Activated naive CD4-positive, alpha-beta T cell treated with anti-CD3 and anti-CD28 coated beads for 36 hours (primary cell): ENCODE results near the gene ASIC5. TPM values are rescaled to one million over a fixed set of nuclear protein-coding genes. Genes with fewer than 3 reads are reported as not detected.

Source experiments
- CTCF ChIA-PET: fragments of 350-600 bp; sonication (Branson Sonifier 250); formaldehyde crosslinking; loops from one replicate; lab custom pipeline; 2021; ENCODE audit warnings: antibody characterized with exemption; lab: Charles Lee
- DNase-seq: peaks from one replicate; pipeline ENCODE4 v3.0.0-alpha.2; 2020
- H3K27ac Mint-ChIP-seq: one replicate; pipeline ENCODE4 v1.8.0; 2021; ENCODE audit warnings: mild to moderate bottlenecking, mixed read lengths
- H3K27me3 Mint-ChIP-seq: one replicate; pipeline ENCODE4 v1.8.0; 2021; ENCODE audit warnings: low read depth, mixed read lengths
- H3K36me3 Mint-ChIP-seq: one replicate; pipeline ENCODE4 v1.8.0; 2021; ENCODE audit warnings: low read depth, mixed read lengths
- H3K4me1 Mint-ChIP-seq: one replicate; pipeline ENCODE4 v1.8.0; 2021; ENCODE audit warnings: low read depth, mixed read lengths
- H3K4me3 Mint-ChIP-seq: one replicate; pipeline ENCODE4 v1.8.0; 2021; ENCODE audit warnings: mild to moderate bottlenecking, moderate library complexity, mixed read lengths
- H3K9me3 Mint-ChIP-seq: one replicate; pipeline ENCODE4 v1.8.0; 2021; ENCODE audit warnings: mixed read lengths
- intact Hi-C: fragments of 100-400 bp; cut with micrococcal nuclease; formaldehyde crosslinking; loops from one replicate; pipeline ENCODE4 v1.15.1; 2023
- total RNA-seq, 2 experiments: library from RNA; stranded (reverse); gene quantifications; one replicate each; pipeline ENCODE4 v1.2.3, GENCODE V29; 2021

Gene ASIC5
- total RNA-seq, 2 experiments from 2014 or later, result not detected

DNA sequence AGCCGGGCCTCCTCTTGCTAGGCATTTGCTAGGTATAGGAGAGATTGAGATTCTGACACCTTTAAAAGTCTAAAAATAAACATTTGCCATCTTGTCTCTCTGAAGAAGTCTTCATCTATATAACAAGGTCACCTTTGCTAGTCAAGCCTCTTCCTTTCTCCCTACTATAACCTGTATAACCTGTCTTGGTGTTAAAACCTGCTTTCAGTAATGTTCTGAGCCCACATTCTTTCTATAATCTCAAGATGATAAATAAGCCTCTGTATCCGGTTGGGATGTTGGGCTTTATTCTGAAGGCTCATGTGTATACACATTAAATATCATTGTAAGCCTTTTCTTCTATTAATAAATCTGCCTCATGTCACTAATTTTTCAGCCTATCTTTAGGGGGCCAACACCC is 10.2 kb downstream of the ASIC5 start:
- no peak for DNase-seq
- H3K4me3 Mint-ChIP-seq, result no peak overlapping the region

DNA sequence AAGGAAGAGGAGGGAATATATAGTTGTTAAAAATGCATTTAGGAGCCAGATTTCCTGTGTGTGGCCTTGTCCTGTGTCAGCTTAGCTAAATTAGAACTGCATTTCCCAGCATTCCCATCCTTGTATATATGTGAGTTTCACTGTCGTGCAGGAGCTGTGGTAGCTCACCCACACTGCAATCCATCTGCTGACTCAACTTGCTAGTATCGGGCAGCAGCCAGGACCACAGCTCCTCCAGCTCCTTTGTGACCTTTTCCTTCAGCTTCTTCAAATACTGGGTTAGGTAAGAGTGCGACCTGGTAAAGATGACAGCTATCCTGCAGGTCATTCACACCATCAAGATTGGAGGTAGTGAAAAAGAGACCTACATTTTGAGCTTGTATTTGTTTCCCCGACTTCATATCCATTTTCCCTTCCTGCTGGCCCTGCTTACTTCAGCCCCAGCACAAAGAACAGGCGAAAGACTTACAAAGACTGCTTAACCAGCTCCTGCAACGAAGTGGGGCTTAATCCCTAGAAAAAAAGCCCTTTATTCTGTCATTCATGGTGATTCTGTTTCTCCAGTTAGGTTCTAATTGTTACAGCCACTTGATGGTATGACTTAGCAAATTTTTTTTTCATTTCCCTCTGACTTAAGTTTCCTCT is 11.4 kb downstream of the ASIC5 start:
- Mint-ChIP-seq H3K36me3 (no peaks in the 10 kb centered on the region), H3K27me3 (peaks cover 10% of the 10 kb centered on the region), H3K9me3 (peaks cover 2% of the 10 kb centered on the region), H3K4me3 (no peak overlapping the region), H3K4me1 (no peaks in the 10 kb centered on the region), H3K27ac (no peak overlapping the region)
- CTCF ChIA-PET, result interaction anchor here (1.2 kb wide), 1 partner anchor 11 kb away, joined by 3 read pairs; the partner anchor contains the start of gene ASIC5
- no peak for DNase-seq
- intact Hi-C loops, result no loop called here

More for the DNA sequence above, 10.2 kb downstream of the ASIC5 start:
- Mint-ChIP-seq H3K36me3 (no peaks in the 10 kb centered on the region), H3K27me3 (peaks cover 7% of the 10 kb centered on the region), H3K9me3 (no peaks in the 10 kb centered on the region), H3K27ac (no peak overlapping the region), H3K4me1 (no peaks in the 10 kb centered on the region)
- CTCF ChIA-PET, result no interaction called here
- intact Hi-C loops, result no loop called here

DNA sequence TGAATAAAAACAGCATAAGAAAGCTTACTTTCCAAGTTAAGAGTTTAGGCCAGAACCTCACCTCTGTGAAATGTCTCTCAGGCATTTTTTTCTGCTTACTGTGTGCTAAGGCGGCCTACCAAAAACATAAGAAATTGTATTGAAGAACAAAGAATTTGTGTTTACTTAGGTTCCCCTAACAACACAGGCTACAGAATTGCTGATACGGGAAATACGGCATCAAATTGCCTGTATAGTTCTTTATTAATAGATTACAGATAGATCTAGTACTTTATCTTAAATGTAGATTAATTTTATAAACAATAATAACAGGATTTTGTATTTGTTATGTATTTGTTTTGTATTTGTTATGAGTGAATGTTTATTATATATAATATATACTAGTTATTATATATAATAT is 12.9 kb downstream of the ASIC5 start:
- Mint-ChIP-seq H3K27ac (no peak overlapping the region), H3K27me3 (peaks cover 10% of the 10 kb centered on the region), H3K36me3 (no peaks in the 10 kb centered on the region), H3K4me3 (no peak overlapping the region), H3K9me3 (peaks cover 5% of the 10 kb centered on the region), H3K4me1 (no peaks in the 10 kb centered on the region)
- CTCF ChIA-PET, result no interaction called here
- intact Hi-C loops, result no loop called here
- DNase-seq, result no peak

DNA sequence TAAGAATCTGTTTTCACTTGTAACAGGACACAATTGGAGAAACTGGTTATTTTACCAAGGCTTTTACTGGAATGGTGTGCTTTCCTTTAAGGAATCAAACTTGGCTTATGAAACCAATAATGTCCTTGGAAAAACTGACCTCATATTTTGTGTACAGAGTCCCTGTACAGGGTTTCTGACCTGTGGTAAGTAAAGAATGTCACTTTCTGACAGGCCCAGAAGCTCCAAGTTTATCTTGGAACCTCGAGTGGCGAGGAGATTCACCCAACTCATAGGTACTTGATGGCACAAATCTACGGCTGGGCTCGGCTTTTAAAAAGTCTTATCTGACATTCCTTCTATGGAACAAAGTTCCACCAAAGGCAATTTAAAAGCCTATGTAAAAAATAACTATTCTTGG is 17.0 kb downstream of the ASIC5 start:
- Mint-ChIP-seq H3K4me3 (no peak overlapping the region), H3K4me1 (no peaks in the 10 kb centered on the region), H3K9me3 (peaks cover 6% of the 10 kb centered on the region), H3K27ac (no peak overlapping the region), H3K36me3 (no peaks in the 10 kb centered on the region), H3K27me3 (peaks cover 6% of the 10 kb centered on the region)
- DNase-seq, result no peak
- intact Hi-C loops, result no loop called here
- CTCF ChIA-PET, result no interaction called here

DNA sequence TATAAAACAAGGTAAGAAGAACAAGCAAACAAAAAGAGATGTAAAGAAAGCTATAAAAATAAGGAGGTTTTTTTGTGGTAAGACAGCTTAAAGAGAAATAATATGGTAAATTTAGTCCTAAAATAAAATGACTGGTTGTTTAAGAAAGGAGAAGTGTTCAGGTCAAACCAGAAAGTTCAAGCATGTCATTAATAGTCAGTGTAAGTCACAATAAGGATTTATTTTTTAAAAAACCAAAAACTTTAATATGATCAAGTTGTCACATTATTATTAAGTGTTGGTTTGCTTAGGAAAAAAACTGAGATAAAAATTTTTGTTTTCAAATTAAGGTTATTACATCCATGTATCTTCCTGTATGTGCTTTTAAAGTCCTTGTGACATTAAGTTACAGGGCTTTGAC is 19.1 kb downstream of the ASIC5 start:
- Mint-ChIP-seq H3K4me3 (no peak overlapping the region), H3K27ac (no peak overlapping the region), H3K9me3 (peaks cover 6% of the 10 kb centered on the region), H3K4me1 (no peaks in the 10 kb centered on the region), H3K27me3 (peaks cover 3% of the 10 kb centered on the region), H3K36me3 (no peaks in the 10 kb centered on the region)
- DNase-seq, result no peak
- CTCF ChIA-PET, result no interaction called here
- intact Hi-C loops, result no loop called here

DNA sequence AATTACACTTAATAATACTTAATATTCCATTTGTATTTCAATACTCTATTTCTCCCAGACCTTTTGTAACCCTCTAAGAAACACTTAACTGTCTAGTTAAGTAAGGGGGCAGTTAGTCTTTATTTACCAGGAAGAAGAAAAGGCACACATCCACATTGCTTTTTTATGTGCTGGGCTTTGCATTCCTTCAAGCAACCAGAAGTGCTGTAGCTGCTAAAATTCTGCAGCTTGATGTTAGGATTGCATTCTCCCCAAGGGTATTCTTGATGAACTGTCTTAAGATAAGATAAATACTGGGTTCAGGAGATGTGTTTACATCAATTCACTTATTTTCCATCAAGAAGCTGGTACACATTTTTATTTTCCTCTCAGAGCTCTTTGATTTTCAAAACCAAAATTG is 24.0 kb downstream of the ASIC5 start:
- intact Hi-C loops, result no loop called here
- CTCF ChIA-PET, result no interaction called here
- H3K27me3 Mint-ChIP-seq, result peaks cover 10% of the 10 kb centered on the region
- no peak overlapping the region for H3K4me3 Mint-ChIP-seq
- no peak for DNase-seq
- H3K4me1 Mint-ChIP-seq, result no peaks in the 10 kb centered on the region
- H3K27ac Mint-ChIP-seq, result no peak overlapping the region
- H3K9me3 Mint-ChIP-seq, result no peaks in the 10 kb centered on the region
- no peaks in the 10 kb centered on the region for H3K36me3 Mint-ChIP-seq

DNA sequence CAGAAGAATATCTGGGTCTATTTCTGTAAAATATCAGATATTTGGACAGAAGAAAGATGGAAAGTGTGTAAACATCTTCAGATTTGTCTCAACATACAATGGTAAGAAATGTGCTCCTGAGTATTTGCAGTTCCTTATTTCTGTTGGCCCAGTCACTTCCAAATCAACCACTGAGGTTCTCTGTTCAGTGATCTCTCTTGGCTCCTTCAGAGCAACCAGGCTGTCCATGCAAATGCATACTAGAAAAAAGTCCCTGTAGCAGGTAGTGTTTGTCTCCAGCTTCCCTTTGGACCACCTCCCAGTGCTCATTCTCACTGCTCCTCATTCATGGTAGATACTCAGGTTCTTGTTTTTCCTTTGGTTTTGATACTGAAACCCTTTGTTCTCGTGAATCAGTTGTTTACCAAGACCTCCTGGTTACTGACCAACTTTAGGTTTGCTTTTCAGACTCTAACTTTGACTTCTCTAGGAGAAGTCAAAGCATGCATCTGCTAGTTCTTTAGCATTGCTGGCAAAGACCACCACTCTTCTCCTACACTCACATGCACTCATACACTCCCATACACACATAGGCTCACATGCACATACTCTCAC is 28.8 kb downstream of the ASIC5 start:
- CTCF ChIA-PET, result no interaction called here

DNA sequence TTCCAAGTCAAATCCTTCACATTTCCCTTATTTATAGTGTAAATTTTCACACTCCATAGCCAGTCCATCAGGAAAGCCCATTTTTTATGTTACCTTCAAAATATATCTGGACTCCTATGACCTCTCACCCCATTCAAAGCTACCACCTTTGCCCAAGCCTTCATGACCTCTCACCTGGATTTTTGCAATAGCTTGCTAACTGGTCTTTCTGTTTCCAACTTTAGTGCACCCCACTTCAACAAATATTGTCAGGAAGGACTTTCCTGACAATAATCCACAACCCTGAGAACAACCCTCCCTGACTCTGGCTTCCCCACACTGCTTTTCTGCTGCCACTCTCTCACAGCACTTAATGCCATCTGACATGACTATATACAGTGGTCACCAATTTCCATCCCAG is 33.4 kb downstream of the ASIC5 start:
- CTCF ChIA-PET, result interaction anchor here (1.0 kb wide), 1 partner anchor 19 kb away, joined by 3 read pairs; no protein-coding TSS in a partner anchor
- no peak overlapping the region for H3K27ac Mint-ChIP-seq
- no peaks in the 10 kb centered on the region for H3K36me3 Mint-ChIP-seq
- peaks cover 2% of the 10 kb centered on the region for H3K27me3 Mint-ChIP-seq
- intact Hi-C loops, result no loop called here
- no peaks in the 10 kb centered on the region for H3K4me1 Mint-ChIP-seq
- no peak overlapping the region for H3K4me3 Mint-ChIP-seq
- H3K9me3 Mint-ChIP-seq, result no peaks in the 10 kb centered on the region
- no peak for DNase-seq

More for the DNA sequence above, 28.8 kb downstream of the ASIC5 start:
- Mint-ChIP-seq H3K36me3 (no peaks in the 10 kb centered on the region), H3K9me3 (no peaks in the 10 kb centered on the region), H3K4me3 (no peak overlapping the region), H3K27me3 (peaks cover 13% of the 10 kb centered on the region), H3K27ac (no peak overlapping the region), H3K4me1 (no peaks in the 10 kb centered on the region)
- DNase-seq, result no peak
- intact Hi-C loops, result no loop called here

DNA sequence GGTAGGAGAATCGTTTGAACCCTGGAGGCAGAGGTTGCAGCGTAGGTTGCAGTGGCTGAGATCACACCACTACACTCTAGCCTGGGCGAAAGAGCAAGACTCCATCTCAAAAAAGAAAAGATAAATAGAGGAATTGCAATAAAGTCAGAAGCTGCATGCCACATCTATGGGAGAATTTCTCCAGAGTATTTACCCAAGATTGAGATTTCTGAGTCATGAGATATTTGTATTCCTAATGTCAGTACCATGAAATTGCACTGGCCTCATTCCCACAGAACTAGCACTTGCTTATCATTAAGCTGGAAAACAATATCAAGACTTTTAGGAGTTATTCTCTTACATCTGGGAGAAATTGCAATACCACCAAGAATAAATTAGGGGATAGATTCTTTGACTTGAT is 37.4 kb downstream of the ASIC5 start:
- H3K4me3 Mint-ChIP-seq, result no peak overlapping the region
- intact Hi-C loops, result no loop called here
- no peaks in the 10 kb centered on the region for H3K9me3 Mint-ChIP-seq
- no peaks in the 10 kb centered on the region for H3K36me3 Mint-ChIP-seq
- CTCF ChIA-PET, result no interaction called here
- peaks cover 19% of the 10 kb centered on the region for H3K27me3 Mint-ChIP-seq
- no peak for DNase-seq
- no peaks in the 10 kb centered on the region for H3K4me1 Mint-ChIP-seq
- H3K27ac Mint-ChIP-seq, result no peak overlapping the region

DNA sequence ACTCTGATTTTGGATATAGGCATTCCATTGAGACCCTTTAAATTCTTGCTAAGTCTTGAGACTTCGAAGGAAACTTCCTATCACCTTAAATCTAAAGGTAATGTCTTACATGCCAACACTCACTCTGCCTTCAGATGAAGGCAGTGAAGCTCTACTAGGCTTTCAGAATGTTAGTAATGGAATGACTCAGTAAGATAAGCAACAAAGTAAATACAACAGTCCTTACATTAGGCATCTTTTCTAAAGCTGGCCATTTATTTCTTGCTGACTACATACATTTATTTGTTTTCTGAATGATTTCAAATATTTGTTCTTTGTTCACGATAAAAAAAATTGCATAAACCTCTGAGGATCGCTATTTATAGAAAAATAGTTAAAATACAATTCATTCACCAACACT is 43.5 kb downstream of the ASIC5 start:
- Mint-ChIP-seq H3K27ac (no peak overlapping the region), H3K36me3 (no peaks in the 10 kb centered on the region), H3K4me1 (no peaks in the 10 kb centered on the region), H3K9me3 (no peaks in the 10 kb centered on the region), H3K27me3 (peaks cover 42% of the 10 kb centered on the region), H3K4me3 (no peak overlapping the region)
- CTCF ChIA-PET, result no interaction called here
- DNase-seq, result no peak
- intact Hi-C loops, result no loop called here

DNA sequence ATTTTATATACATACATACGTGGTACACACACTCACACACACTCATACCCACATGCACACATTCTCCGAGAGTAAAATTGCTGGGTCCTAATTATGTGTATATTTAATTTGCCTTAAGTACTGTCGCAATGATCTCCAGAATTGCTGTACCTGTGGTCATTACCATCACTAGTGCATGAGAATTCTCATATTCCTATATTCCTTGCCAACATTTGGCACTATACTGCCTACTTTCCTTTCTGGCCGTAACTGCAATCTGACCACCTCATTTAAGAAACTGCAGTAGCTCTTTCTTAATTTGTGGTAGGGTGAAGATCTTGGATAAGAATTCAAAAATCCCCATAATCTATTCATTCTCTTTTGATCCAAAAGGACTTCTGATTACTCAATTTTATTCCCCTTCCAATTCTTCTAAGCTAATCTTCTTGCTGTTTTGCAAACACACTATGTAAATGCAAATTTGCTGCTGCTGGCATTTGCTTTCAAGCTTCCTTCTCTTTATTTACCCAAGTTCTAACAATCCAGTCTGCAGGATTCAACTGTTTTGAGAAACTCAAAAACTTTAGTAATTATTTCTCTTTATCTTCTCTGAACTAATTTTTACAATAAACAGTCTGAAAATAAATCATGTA is 45.1 kb downstream of the ASIC5 start:
- no peak for DNase-seq
- Mint-ChIP-seq H3K9me3 (no peaks in the 10 kb centered on the region), H3K4me1 (no peaks in the 10 kb centered on the region), H3K27ac (no peak overlapping the region), H3K36me3 (no peaks in the 10 kb centered on the region), H3K4me3 (no peak overlapping the region), H3K27me3 (peaks cover 33% of the 10 kb centered on the region)
- CTCF ChIA-PET, result no interaction called here
- intact Hi-C loops, result no loop called here

DNA sequence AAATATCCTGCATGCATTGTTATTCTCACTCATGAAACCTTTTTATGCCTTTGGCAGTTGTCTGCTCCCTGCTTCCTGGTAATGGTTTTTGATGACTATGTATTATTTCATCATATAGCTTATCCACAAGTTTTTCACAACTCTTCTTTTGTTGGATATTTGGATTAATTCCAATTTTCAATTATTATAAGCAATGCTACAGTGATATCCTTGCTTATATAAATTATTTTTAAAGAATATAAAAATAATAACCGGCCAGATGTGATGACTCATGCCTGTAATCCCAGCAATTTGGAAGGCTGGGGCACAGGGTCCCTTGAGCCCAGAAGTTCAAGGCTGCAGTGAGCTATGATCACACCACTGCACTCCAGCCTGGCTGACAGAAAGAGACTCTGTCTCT is 47.0 kb downstream of the ASIC5 start:
- Mint-ChIP-seq H3K4me3 (no peak overlapping the region), H3K4me1 (no peaks in the 10 kb centered on the region), H3K27ac (no peak overlapping the region), H3K36me3 (no peaks in the 10 kb centered on the region), H3K27me3 (peaks cover 27% of the 10 kb centered on the region), H3K9me3 (no peaks in the 10 kb centered on the region)
- CTCF ChIA-PET, result no interaction called here
- intact Hi-C loops, result no loop called here
- no peak for DNase-seq

DNA sequence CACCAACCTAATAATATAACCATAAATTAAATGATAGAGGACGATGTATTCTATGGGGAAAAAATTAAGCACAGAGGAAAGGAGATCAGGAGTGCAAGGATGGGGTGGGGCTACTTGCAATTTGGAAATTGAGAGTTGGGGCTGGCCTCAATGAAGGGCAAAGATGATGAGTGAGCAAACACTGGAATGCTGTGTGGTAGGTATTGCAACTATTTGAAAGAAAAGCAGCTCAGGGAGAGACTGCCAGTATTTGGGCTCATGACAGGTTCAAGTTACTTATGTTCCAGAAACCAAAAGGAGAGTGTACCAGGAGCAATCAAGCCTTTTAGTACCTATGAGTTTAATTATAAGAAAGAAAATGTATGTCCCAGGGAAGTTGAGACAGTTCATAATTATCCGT is 47.4 kb downstream of the ASIC5 start:
- Mint-ChIP-seq H3K27me3 (peaks cover 27% of the 10 kb centered on the region), H3K27ac (no peak overlapping the region), H3K9me3 (no peaks in the 10 kb centered on the region), H3K4me1 (no peaks in the 10 kb centered on the region), H3K36me3 (no peaks in the 10 kb centered on the region), H3K4me3 (no peak overlapping the region)
- DNase-seq, result no peak
- intact Hi-C loops, result no loop called here
- CTCF ChIA-PET, result no interaction called here
